Central memory CD4-positive, alpha-beta T cell (primary cell): ENCODE measurements around the gene PRKAG1.

Experiments
- DNase-seq: peaks from one replicate; pipeline ENCODE4 v3.0.0; 2022

PRKAG1 gene

DNA sequence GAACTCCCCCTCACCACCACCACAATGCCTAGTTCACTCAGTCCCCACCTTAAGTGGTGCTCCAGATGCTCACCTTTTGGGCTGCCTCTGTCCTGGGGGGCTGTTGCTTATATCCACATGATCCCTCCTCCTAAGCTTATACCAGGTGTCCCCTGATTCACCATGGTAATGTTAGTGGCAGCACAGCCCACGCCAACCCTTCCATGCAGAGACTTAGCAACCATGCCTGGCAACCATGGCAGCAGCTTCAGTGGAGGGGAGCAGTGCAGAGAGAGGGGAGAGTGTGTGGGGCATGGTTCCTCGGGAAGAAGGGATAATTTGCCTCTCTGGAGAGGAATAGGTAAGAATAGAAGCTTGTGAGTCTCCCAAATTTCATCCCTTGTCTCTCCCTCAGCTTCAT, 18.2 kb downstream of the PRKAG1 start:
- DNase-seq: no peak

DNA sequence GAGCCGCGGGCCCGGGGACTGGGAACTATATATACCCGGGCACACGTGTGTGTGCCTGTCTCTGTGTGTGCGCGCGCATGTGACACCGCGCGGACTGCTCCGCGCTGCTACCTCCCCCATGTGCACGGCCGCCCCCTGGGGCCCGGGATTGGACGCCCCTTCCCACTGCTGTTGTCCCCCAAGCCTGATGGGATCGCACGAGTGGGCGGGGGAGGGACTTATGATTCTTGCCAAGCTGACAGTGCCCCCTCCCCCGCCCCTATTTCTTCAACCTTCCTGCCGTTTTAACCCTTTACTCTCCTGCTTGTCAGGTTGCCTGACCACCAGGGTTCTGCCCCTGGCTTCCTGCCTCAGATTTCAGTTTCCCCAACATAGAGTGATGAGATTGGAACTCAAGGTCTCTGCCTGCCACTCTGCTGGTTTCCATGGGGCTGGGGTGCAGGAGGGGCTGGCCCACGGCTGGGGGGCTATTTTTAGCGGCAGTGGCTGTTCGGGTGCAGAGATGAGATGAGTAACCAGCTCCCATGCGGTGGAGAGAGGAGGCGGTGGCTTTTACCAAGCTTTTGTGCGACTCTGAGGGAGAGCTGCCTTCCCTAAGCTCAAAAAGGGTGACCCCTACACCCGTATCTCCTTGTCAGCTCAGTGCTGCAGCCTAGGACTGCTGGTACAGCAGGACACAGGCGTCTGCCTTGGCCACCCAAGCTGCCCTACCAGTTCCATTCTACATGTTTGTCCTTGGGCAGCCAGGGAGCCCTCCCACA, 19.0 kb downstream of the PRKAG1 start, which contains the start of gene DDN:
DDN (minus strand) TSS at position 5 of the 761 bp plus-strand sequence. CDS start 88 bp downstream, outside the sequence.
- DNase-seq: peak; percentile 36

DNA sequence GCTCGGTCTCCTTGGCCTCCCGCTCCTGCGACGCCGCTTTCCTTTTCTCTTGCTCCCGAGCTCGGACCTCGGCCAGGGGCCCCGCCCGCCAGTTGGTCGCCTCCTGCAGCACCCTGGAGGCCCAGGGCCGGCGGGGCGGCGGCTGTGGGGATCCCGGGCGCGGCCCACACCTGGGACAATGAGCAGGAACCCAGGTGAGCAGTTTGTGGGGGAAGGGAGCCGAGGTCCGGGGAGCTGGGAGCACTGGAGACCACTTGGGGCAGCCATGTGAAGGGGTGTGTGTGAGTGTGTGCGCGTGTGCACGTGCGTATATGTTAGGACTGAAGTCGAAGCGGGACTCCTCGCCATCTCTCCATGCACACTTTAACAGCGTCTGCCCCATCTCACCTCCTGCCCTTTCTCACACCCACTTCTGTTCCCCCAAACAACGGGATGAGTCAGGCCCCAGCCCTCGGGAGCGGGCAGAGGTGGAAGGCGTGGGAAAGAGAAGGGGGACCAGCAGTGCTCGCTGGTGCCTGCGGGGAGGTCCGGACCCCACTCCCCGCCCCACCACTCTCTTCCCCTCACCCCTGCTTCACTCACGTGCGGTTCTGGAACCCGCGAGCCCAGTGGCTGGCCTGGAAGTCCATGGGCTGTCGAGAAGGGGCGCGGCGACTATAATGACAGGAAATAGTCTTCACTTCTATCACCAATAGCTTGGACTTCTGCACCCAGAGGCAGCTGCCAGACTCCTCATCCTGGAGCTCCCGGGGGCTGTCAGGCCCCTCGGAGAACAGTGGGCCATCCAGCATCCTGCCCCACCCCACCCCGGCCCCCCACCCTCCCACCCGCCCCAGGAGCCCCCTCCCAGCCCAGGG, 19.9 kb downstream of the PRKAG1 start:
- no peak for DNase-seq

DNA sequence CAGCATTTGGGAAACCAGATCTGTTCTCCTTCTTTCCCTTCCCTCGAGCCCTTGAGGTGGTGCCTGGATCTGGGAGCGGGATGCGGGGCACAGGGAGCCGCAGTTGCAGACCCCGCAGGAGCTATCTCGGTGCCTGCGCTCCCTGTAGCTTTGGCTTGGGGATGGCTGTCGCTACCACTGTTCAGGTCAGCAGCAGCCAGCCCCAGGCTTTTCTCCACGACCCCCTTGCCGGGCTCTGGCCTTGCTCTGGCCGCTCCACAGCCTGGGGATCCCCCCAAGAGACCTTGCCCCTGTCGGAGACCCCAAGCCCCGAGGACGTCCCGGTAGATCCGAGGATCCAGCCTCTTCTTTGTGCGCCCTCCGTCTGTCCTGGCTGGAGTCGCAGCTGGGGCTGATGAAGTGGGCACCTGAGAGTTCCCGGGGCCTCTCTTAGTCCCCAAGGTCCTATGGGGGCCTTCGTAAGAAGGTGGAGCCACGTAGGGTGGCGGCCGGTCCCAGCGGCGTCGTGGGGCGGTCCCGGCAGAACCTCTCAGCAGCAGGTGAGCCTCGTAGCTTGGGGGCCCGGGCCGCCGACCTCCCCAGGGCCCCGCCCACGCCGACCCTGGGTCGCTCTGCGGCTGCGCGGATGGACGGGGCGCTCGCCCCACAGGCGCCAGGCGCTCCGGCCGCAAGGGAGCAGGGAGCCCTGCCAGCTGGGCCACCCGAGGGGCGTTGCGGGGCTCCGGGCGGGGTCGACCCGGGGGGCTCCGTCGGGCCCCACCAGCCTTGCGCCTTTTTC, 20.7 kb downstream of the PRKAG1 start:
- no peak for DNase-seq

DNA sequence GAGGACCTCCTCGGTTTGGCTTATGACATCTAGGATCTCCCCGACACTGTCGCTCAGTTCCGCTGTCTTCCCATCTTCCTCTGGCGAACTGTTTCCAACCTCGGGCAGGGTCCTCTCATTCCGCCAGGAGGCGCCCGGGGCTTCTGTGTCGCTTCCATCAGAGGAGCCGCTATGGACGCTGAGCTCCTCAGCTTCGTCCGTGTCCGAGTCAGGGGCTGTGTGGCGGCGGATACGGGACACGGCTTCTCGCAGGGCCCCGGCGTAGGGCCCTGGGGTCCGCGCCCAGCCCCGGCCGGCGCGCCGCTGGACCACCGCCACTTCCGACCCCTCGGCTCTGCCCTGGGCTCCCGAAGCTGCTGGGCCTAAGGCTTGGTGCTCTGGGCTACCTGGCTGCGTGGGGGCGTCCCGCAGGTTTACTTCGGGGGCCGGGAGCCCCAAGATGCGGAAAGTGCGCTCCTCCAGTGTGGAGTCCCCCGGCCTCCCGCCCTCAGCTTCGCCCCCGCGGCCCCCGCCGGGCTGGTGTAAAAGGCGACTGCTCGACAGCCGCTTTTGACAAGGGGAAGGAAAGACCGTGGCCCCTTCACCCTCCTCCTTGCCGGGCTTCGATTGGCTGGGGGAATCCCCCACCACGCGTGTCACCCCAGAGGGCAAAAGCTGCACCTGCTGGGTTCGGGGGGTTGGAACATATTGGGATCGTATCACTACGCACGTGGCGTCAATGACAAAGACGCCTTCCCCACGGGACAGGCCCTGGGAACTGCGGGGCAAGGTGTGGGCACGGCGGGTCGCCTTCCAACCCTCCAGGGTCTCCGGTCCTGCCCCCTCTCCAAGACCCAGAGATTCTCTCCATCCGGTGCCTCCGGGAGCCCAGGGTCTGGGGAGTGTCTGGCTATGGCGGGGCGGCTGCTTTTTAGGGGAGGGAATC, 21.5 kb downstream of the PRKAG1 start:
- peak; percentile 59 for DNase-seq

DNA sequence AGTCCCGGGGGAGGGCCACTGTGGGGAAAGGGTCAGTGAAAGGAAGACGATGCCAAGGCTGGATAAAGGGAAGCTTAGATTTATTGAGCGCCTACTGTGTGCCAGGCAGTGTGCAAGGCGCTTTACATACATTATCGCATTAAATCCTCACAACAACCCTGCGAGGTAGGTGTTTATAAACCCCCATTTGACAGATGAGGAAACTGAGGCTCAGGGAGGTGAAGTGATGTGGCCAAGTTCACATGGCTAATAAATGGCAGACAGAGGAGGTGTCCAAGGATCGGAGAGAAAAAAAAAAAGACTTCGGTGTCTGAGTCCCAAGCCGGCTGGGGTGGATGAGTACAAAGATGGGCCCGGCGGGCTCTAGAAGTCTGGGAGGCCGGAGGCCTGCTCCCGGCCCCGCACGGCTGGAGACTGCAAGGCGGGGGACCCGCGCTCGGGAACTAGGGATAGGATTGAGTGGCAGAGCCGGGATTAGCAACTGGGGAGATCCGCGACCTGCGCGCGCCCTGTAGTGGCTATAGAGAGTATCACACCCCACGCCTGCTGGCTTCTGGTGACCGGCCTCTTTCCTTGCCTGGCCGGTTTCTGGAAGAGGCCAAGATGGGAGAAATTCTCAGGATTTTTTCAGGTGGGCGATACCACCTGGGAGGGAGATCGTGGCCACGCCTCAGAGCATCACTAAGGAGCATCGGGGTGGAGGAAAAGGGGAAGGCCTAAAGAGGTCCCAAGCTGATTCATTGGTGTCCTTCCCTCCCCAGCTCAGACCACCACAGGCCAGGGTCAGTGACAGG, 23.3 kb downstream of the PRKAG1 start:
- DNase-seq: no peak

DNA sequence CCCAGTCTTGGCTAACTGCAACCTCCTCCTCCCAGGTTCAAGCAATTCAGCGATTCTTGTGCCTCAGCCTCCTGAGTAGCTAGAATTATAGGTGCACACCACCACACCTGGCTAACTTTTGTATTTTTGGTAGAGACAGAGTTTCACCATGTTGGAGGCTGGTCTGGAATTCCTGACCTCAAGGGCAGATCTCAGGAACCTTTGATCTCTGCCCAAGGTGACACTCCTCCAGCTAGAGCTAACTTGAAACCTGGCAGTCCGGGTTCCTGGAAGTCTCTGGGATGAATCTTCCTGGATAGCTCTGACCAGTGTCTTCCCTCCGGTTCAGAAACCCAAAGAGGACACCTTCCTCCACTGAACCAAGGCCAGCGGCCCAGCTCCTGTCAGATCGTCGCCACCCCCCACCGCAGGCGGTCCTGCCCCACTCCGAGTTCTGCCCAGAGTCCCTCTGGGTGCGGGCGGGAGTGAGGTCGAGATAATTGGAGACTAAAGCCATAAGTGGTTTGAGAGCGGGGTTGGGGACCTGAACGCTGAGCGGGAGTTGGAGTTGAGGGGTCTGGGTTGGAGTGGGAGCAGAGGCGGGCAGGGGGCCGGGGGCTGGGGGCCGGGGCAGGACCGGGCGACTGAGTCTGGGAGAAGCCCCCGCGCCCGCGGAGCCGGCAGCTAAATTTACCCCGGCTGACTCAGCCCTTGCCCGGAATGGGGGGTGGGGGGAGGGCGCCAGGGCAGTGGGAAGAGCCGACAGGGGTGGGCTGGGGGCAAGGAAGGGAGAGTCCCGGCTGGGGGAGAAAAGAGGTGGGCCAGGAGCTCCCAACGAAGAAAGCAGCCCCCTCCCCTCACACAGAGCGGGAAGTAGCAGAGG, 24.1 kb downstream of the PRKAG1 start:
- DNase-seq: no peak

DNA sequence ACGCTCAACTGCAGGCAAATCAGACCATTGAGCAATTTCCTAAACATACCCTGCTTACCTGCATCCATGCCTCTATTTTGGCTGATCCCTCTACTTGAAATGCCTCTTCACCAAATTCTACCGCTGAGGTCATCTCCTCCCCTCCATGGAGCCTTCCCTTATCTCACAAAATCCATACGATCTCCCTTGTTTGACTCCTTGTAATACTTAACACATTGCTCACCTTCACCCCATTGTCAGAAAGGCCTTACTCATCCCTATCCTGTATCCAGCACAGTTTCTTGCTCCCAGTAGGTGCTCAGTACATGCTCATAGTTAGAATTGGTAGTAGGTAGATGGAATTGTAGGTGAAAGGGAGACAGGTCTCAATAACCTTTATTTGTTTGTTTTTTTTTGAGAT, 24.8 kb downstream of the PRKAG1 start:
- DNase-seq: no peak

DNA sequence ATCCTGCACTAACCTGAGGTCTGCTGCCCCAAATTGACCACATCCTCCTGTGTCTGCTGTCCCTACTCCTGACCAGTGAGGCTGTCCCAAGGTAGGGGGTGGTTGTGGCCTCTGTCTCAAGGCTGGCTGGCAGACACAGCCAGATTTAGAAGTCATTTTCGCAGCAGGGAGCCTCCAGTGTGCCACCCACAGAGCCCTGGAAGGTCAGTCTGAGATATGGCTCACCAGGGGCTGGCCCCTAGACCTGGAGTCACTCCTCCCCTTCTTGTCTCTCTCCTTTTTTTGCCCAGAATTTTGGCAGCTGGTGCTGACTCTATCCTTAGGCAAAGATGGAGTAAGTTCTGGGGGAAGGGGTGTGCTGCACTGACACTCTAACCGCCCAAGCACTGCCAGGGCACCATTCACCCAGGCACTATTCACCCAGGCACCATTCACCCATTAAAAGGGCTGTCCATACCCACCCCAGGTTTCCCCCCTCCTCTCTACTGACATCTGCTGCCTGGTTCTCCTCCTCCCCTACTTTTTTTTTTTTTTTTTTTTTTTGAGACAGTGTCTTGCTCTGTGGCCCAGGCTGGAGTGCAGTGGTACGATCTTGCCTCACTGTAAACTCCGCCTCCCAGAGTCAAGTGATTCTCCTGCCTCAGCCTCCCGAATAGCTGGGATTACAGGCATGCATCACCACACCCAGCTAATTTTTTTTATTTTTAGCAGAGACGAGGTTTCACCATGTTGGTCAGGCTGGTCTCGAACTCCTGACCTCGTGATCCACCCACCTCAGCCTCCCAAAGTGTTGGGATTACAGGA, 27.1 kb downstream of the PRKAG1 start:
- DNase-seq: no peak

DNA sequence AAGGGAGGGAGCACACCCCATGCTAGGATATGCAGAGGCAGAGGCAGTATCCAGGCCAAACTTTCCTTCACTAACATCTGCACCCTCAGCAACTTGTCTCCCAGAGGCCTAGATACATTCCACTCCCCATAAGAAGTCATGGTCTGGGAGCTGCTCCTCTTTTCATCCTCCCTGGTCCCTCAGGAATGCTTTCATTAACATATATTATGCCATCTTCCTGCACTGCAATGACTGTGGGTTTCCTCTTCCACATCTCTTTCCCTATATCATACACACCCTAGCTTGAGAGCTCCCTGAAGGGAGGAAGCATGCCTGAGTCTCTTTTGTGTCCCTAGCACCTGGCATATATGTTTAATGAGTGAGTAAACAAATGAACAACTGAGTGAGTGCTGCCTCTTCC, 28.0 kb downstream of the PRKAG1 start:
- no peak for DNase-seq

DNA sequence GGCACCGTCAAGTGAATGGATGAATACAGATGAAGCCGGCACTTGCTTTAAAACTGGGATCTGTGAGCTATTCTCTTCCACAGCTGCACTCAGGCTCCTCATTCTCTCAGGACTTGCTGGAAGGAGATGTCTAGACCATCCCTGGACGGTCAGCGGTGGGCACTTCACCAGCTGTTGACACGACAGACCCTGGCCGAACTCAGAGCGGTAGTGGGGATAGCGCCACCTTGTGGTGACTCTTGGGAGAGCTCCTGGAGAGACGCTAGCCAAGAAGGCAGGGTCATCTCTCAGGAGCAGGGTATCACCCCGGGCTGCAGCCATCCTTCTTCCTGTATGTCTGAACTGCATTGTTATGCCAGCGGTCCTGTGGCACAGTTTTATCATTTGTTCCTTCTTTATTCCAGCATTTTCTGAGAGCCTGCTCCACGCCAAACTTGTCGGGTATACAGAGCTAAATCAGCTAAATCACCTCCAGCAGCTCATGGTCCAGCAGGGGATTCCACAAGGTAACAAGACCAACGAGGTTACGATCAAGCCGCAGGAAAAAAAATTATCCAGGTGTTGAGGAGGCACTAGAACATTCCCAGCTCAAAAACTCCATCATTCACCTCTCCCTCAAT, 30.4 kb downstream of the PRKAG1 start:
- peak; percentile 60 for DNase-seq

DNA sequence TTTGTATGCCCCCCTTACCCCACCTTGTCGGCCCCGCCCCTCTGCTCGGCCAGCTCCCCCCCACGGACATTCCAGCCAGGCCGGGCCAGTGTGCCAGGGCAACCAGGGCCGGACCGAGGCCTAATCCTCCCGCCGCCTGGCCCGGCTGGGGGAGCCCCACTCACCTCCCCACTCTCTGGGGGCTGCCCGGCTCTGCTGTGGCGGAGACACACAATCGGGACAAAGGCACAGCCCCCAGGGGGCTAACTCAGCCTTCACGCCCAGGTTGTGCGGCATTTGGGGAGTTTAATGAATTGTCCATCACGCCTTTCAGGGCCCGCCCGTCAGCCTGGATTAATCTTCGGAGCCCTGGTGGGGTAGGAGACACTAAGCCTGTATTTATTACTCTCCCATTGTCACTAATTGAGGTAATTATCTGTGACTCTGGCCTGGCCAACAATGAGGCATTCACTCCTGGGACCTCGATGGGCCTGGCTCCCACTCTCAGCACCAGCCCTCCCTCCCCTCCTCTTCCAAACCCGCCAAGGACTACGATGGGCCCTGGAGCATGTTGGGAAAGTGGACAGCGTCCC, 31.8 kb downstream of the PRKAG1 start:
- no peak for DNase-seq

DNA sequence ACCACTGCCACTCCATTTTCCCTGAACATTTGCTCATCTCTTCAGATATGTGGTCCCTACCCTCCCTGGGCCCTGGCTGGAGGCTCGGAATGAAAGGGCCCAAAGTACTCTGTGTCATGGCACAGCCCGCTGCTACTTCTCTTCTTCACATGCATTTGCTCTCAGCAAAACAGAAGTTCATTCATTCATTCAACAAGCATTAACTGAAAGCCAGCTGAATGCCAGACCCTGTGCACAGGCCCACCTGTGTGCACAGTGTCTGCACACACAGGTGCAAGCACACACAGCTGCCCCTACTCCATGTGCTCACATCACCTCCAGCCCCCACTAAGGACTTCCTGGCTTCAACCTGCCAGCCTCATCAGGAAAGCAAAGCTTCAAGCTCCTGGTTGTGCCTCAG, 32.7 kb downstream of the PRKAG1 start:
- no peak for DNase-seq

DNA sequence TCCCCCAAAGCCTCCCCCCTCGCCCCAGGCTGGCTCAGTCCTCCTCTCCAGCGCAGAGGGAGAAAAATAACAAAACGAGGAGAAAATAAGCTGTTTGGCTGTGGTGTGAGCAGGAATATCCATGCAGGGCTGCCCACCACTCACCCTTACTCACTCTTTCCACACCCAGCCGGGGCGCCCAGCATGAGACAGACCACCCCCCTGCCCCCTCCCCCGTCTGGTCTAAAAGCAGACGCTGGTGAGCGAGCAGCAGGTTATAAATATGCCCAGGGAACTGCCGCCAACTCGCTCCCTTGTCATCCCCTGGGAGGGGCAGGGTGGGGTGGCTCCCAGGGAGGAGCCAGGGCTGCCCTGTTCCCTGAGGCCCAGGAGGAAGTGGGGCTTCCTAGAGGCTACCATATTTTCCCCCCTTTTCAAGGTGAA, 33.1 kb downstream of the PRKAG1 start:
- no peak for DNase-seq

DNA sequence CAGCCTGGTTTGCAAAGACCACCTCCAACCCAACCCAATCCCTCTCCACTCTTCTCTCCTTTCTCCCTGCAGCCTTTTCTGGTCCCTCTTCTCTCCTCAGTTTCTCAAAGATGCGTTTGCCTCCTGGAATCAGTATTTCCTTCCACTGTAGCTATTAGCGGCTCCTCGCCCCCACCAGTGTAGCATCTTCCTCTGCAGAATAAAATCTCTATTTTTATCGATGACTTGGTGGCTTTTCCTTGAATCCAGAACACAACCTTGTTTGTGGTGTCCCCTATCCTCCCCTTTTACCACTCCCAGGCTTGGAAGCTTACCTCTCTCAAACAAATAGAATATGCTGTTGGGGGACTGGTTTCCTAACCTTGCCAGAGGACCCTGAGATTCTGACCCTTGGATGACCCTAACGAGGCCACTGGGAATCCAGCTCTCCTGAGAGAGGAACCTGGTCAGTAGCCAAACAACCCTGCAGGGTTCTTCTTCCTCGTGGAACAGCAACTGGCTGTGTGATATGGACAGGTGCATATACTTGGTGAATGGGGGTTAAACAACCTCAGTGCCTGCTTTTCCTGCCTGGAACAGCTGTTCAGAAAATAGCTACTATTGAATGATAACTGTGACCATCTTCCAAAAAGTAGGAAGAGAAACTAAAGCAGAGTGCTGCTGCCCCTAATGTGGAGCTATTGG, 36.0 kb downstream of the PRKAG1 start:
- DNase-seq: no peak

DNA sequence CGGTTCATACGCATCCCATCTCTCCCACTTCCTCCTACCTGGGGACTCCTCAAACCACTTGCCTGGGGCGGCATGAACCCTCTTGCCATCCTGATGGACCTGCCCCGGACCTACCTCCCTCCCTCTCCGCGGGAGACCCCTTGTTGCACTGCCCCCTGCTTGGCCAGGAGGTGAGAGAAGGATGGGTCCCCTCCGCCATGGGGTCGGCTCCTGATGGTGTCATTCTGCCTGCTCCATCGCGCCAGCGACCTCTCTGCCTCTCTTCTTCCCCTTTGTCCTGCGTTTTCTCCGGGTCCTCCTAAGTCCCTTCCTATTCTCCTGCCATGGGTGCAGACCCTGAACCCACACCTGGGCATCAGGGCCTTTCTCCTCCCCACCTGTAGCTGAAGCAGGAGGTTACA, 36.8 kb downstream of the PRKAG1 start:
- DNase-seq: no peak

DNA sequence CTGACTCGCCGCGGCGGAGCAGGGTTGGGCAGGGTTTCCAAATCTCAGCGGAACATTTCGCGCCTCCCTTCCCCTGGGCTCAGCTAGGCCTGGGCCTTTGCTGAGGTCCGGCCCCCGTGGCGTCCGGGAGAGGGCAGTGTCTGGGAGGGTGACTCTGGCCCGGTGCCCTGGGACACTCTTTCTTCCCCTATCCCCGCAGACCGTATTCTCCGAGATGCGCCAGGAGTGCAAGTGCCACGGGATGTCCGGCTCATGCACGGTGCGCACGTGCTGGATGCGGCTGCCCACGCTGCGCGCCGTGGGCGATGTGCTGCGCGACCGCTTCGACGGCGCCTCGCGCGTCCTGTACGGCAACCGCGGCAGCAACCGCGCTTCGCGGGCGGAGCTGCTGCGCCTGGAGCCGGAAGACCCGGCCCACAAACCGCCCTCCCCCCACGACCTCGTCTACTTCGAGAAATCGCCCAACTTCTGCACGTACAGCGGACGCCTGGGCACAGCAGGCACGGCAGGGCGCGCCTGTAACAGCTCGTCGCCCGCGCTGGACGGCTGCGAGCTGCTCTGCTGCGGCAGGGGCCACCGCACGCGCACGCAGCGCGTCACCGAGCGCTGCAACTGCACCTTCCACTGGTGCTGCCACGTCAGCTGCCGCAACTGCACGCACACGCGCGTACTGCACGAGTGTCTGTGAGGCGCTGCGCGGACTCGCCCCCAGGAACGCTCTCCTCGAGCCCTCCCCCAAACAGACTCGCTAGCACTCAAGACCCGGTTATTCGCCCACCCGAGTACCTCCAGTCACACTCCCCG, 37.4 kb downstream of the PRKAG1 start:
- peak; percentile 72 for DNase-seq
